ENCODE measurements around the gene NOX4.

DNA sequence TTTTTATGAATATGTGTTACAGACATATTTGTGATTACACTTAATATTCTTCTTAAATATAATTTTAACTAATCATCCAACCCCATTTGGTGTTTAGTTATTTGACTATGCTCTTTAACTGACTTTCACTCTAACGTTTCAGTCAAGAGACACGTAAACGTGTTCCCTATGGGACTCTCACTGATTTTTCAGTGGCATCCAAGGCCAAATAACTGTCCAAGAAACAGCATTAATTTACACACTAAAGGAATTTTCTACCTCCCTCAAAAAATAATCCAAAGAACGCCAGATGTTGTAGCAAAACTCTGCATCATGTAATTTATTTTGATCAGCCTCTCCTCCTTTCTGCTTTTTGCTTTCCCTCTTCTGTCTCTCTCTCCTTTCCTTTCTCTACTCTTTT, 44.0 kb upstream of the NOX4 start:
- TF ChIP-seq, protein P1, sequence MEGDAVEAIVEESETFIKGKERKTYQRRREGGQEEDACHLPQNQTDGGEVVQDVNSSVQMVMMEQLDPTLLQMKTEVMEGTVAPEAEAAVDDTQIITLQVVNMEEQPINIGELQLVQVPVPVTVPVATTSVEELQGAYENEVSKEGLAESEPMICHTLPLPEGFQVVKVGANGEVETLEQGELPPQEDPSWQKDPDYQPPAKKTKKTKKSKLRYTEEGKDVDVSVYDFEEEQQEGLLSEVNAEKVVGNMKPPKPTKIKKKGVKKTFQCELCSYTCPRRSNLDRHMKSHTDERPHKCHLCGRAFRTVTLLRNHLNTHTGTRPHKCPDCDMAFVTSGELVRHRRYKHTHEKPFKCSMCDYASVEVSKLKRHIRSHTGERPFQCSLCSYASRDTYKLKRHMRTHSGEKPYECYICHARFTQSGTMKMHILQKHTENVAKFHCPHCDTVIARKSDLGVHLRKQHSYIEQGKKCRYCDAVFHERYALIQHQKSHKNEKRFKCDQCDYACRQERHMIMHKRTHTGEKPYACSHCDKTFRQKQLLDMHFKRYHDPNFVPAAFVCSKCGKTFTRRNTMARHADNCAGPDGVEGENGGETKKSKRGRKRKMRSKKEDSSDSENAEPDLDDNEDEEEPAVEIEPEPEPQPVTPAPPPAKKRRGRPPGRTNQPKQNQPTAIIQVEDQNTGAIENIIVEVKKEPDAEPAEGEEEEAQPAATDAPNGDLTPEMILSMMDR (IDR thresholded peaks at IDR 0.05), result no peak
- no peak for TF ChIP-seq POLR2A (IDR thresholded peaks at IDR 0.05)

All from esophagus squamous epithelium (tissue), 4 donors.